Measurements from ENCODE around the gene BLOC1S5. TPM values are rescaled to one million over a fixed set of nuclear protein-coding genes. Genes with fewer than 3 reads are reported as not detected.
A peak's percentile ranks its signal among the peaks of the same experiment; 100 is the strongest.
"Not testable (repeated sequence)": the region's sequence is repeated elsewhere in the genome, so short reads cannot be mapped to it uniquely, and the experiment has no call there.

The BLOC1S5 gene
- total RNA-seq, 1 experiment from 2014 or later, result 26.4 TPM

- in situ Hi-C loops (cut with HindIII; ENCODE audit: low pct_unique_long_range_greater_than_20kb, low sequenced_read_pairs), result no loop called here
- no peak for DNase-seq (ENCODE audit: low read depth, low spot score)
Measured at GRCh38 chr6:8017705-8018104, 46.5 kb downstream of the BLOC1S5 start.

DNA sequence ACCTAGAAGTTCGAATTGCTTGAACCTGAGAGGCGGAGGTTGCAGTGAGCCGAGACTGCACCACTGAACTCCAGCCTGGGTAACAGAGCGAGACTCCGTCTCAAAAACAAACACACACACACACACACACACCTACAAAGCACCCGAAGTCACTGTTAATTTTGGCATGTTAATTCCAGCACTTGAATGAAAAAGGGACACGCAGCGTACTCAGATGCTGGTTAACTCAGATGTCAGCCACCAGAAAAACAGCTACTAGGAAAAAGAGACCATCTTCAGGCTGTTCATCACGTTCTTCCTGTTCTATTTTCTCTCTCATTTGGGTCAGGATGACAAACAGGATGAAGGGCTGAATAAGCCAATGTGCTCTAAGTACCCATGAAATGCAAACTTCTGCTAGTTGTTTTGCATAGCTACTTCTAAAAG lies 46.9 kb downstream of the BLOC1S5 start:
- in situ Hi-C loops (cut with HindIII; ENCODE audit: low pct_unique_long_range_greater_than_20kb, low sequenced_read_pairs), result no loop called here
- no peak for DNase-seq (ENCODE audit: low read depth, low spot score)

DNA sequence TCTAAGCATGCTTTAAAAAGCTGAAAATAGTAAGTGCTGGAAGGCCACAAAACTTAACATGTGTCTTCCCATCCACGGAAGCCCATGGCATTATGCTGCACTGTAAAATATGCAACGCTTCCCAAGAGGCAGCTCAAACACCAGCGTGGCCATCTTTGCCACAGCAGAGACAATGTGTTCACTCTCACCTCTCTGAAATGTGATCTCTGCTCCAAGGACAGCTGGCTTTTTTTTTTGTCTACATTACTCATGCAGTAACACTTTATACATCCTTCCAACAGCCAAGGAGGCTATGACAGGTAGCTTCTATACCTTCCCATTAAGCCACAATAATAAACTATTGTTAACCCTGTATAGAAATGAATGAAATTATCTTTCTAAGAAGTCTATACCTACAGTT lies 49.2 kb downstream of the BLOC1S5 start:
- DNase-seq (ENCODE audit: low read depth, low spot score), result no peak
- in situ Hi-C loops (cut with HindIII; ENCODE audit: low pct_unique_long_range_greater_than_20kb, low sequenced_read_pairs), result no loop called here

DNA sequence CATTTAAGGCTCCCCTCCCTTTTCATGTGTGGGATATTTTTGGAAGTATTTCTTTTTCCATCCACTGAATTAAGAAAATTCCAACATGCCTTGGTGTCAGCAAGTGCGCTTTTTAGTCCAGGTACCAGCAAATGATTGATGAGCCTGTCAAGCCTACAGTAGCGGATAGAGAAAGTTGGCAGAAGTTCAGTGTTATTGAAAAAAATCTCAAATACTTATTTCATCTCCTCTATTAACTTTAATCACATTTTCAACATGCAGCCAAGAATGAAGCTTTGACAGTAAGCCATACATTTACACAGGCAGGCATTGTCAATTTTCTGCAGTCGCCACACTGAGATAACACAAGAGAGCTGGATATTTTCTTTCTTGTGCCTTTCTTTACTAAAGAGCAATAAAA lies 50.4 kb downstream of the BLOC1S5 start:
- no peak for DNase-seq (ENCODE audit: low read depth, low spot score)
- in situ Hi-C loops (cut with HindIII; ENCODE audit: low pct_unique_long_range_greater_than_20kb, low sequenced_read_pairs), result no loop called here

- in situ Hi-C loops (cut with HindIII; ENCODE audit: low pct_unique_long_range_greater_than_20kb, low sequenced_read_pairs), result no loop called here
- DNase-seq (ENCODE audit: low read depth, low spot score), result peak; percentile 73
Measured at GRCh38 chr6:8006208-8006607, 58.0 kb downstream of the BLOC1S5 start.

DNA sequence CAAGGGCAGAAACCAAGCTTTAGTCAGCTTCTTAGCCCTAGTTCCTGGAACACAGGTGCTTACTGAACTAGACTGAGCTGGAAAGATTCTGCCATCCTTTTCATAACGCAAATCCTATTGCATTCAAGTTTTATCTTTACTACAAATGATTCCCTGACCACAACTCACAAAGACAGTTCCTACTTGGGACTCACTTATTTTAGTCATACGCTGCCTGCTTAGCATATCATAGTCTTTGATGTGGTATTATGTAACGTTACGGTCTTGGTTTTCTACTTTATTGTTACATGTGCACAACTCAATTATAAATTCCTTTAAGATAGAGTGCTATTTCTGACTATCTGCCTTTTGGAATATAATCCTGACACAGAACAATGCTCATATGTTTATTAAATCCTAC lies 59.1 kb downstream of the BLOC1S5 start:
- no peak for DNase-seq (ENCODE audit: low read depth, low spot score)
- in situ Hi-C loops (cut with HindIII; ENCODE audit: low pct_unique_long_range_greater_than_20kb, low sequenced_read_pairs), result no loop called here

DNA sequence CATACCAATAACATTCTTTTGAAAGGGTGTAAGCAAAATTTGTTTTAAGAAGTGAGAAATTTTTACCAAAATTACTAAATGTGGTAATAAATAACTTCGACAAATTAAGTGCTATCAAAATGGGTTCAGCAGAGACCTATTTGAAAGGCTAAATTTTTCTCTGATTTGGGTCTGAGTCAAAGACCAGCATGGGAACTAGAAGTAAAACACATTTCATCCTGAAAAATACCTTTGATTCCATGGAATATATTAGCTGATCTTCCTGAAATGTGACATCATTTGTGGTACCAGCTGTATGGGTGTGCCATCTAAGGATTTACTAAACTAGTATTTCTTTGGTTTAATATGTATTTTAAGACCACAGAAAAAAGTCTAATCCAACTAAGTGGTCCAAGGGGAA lies 63.6 kb downstream of the BLOC1S5 start:
- DNase-seq (ENCODE audit: low read depth, low spot score), result no peak
- in situ Hi-C loops (cut with HindIII; ENCODE audit: low pct_unique_long_range_greater_than_20kb, low sequenced_read_pairs), result no loop called here

DNA sequence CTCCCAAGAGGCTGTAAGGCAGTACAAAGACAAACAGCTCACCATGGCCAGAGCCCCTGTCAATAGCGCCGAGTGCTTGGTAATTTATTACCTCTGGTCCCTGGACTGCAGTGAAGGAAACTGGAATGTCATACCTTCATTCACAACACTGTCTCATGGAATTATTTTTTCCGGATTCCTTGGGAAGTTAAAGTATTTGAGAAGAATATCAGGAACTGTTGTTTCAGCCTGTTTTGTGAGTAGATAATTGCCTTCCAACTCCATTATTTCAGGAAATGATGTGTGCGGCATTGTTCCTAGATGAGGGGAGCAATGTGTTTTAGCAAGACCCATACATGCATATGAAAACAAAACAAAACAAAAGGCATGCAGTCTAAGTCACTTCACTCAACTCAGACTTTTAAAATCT lies 64.0 kb downstream of the BLOC1S5 start:
- in situ Hi-C loops (cut with HindIII; ENCODE audit: low pct_unique_long_range_greater_than_20kb, low sequenced_read_pairs), result no loop called here
- DNase-seq (ENCODE audit: low read depth, low spot score), result no peak

DNA sequence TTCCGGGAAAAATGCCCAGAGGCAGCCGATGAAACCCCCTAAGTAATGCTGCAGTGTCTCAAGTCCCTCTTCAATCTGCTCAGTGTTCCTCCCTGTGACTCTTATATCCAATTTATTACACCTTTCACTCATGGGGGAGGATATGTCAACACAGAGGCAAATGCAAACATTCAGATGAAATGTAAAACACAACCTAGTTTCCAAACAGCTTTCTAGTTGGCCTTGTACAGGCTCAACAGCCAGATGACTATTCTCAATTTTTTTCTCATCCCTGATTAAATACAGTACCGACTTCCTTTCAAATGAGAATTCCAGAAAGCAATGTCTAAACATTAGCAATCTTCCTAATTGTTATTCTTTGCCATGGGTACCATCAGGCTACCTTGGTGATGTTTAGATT lies 65.0 kb downstream of the BLOC1S5 start:
- no peak for DNase-seq (ENCODE audit: low read depth, low spot score)
- in situ Hi-C loops (cut with HindIII; ENCODE audit: low pct_unique_long_range_greater_than_20kb, low sequenced_read_pairs), result no loop called here

GRCh38 chr6:7998103-7998725 lies 66.0 kb downstream of the BLOC1S5 start:
- no peak for DNase-seq (ENCODE audit: low read depth, low spot score)
- in situ Hi-C loops (cut with HindIII; ENCODE audit: low pct_unique_long_range_greater_than_20kb, low sequenced_read_pairs), result no loop called here

GRCh38 chr6:7997286-7997685 lies 66.9 kb downstream of the BLOC1S5 start:
- in situ Hi-C loops (cut with HindIII; ENCODE audit: low pct_unique_long_range_greater_than_20kb, low sequenced_read_pairs), result no loop called here
- DNase-seq (ENCODE audit: low read depth, low spot score), result no peak

DNA sequence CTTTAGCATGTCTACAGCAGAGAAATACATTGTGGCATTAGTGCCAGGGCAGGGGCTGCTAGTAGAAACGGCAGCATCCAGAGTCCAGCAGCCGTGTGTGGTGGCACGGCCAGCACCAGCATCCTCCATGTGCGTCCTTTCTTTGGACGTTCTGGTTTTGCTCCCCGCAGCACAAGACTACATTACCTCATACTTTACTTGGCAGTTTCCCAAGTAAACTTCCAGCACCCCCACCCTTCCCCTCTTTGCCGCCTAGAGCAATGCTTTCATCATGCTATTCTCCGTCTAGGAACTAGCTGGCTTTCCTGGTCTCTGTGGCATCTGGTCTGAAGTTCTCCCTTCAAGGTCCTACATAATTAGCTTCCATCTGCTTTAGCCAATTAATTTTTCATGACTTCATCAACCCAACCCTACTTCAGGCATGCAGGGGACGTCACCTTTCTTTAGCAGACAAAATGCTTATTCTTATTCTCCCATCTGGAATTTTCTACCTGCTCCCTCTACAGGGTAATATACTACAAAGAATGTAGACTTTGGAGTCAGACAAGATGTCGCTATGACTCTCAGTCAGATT lies 67.6 kb downstream of the BLOC1S5 start:
- no peak for DNase-seq (ENCODE audit: low read depth, low spot score)
- in situ Hi-C loops (cut with HindIII; ENCODE audit: low pct_unique_long_range_greater_than_20kb, low sequenced_read_pairs), result no loop called here

DNA sequence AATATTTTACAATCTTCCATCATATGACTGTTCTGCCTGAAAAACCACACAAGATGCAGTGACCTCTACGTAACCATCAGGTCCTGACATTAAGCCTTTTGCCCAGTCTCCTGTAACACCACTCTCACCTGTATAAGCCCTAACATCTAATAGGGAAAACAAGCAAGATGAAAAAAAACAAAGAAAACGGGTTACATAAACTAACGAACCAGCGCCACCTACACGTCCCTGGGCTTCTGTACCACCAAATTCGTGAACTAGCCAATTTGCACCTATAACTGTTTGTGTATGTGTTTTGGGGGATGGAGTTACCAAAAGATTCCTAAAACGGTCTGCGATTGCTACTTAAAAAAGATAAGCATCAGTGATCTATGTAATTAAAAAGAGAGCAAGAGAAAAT lies 70.2 kb downstream of the BLOC1S5 start:
- in situ Hi-C loops (cut with HindIII; ENCODE audit: low pct_unique_long_range_greater_than_20kb, low sequenced_read_pairs), result no loop called here
- DNase-seq (ENCODE audit: low read depth, low spot score), result peak; percentile 45

GRCh38 chr6:7993399-7993798 lies 70.8 kb downstream of the BLOC1S5 start:
- in situ Hi-C loops (cut with HindIII; ENCODE audit: low pct_unique_long_range_greater_than_20kb, low sequenced_read_pairs), result no loop called here
- no peak for DNase-seq (ENCODE audit: low read depth, low spot score)

DNA sequence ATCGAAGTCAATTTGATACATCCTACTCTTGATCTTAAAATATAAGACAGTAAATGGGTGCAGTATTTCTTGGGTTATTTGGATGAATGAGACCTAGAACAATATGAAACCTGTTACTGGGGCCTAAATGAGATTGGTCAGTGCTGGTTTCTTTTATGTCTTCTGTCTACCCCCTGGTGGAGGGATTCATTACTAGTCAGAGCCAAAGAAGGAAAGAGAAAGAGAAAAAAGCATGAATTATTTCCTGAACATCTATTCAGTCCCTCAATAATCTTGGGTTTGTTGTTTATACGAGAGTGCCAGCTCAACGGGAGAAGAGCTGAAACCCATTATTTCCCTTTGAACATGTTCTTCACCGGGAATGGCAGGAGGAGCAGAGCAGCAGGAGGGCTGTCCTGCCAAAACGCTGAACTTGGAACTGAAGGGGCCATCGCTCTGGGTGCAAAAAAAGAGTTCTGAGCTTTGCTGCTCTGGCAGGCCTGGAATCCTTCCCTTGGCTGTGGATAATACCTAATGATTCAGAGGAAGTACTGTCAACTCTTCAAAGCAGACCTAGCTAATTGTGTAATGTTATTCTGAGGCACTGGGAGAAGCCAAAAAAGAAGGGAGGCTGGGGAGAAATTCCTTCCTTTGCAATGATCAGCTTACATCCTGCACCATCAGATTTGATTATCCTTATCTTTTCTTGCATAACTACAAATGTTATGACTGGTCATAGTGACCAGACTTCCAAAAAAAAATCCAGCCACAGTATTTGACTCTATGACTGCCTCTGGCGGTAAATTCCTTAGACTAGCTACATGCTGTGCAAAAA lies 72.0 kb downstream of the BLOC1S5 start:
- in situ Hi-C loops (cut with HindIII; ENCODE audit: low pct_unique_long_range_greater_than_20kb, low sequenced_read_pairs), result no loop called here

DNA sequence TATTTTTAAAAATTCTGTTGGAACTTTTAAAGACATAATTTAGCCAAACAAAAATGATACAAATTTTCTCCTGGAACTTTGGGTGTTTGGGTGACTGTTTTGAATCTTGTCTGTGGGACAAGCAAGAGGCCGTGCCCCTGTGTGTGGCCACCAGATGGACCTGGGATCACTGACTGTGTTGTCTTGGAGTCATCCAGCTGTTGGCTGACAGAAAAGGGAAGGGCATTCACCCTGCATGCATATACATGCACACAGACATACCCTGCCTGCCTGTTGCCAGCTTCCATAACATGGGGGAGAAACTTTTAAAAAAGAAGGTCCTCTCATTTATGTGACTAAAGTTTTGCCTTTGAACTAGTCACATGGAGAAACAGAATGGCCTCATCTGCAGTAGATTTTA lies 72.7 kb downstream of the BLOC1S5 start:
- peak; percentile 26 for DNase-seq (ENCODE audit: low read depth, low spot score)
- in situ Hi-C loops (cut with HindIII; ENCODE audit: low pct_unique_long_range_greater_than_20kb, low sequenced_read_pairs), result no loop called here

More for the DNA sequence above, 72.0 kb downstream of the BLOC1S5 start:
- DNase-seq (ENCODE audit: low read depth, low spot score), result peak; percentile 83

DNA sequence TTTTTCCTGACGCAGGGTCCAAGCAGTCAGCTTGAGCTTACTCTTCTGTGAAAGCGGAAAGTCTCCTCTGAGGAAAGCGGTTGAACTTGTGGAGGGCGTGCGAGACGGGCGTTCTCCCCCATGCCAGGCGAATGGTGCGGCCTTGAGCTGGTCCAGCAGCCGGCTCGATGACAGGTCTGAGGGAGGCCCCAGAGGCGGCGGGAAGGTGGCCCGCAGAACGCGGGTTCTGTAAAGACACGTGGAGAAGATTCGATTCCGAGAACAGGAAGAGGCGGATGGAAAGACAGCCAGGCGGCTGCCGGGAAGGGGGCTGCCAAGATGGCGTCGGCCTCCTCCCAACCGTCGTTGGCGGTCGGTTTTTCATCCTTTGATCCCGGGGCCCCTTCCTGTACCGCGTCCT lies 78.0 kb downstream of the BLOC1S5 start:
- DNase-seq (ENCODE audit: low read depth, low spot score), result no peak
- in situ Hi-C loops (cut with HindIII; ENCODE audit: low pct_unique_long_range_greater_than_20kb, low sequenced_read_pairs), result no loop called here

DNA sequence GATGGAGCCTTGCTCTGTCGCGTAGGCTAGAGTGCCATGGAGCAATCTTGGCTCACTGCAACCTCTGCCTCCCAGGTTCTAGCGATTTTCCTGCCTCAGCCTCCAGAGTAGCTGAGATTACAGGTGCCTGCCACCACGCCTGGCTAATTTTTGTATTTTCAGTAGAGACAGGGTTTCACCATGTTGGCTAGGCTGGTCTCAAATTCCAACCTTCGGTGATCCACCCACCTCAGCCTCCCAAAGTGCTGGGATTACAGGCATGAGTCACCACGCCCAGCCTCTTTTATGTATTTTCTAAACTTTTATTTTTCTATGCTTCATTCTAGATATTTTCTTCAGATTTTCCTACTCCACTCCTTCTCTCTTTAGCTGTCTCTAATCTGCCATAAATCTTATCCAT lies 80.2 kb downstream of the BLOC1S5 start:
- in situ Hi-C loops (cut with HindIII; ENCODE audit: low pct_unique_long_range_greater_than_20kb, low sequenced_read_pairs); DNase-seq (ENCODE audit: low read depth, low spot score): not testable (repeated sequence)

GRCh38 chr6:7979831-7980230 lies 84.4 kb downstream of the BLOC1S5 start:
- in situ Hi-C loops (cut with HindIII; ENCODE audit: low pct_unique_long_range_greater_than_20kb, low sequenced_read_pairs), result loop anchor here (10.0 kb wide), 1 partner anchor 255 kb away; the partner anchor contains the start of gene BMP6

More at GRCh38 chr6:7979831-7980230, 84.4 kb downstream of the BLOC1S5 start:
- no peak for DNase-seq (ENCODE audit: low read depth, low spot score)
